K562 (cell line): ENCODE results near the gene INSM2.

Source experiments
- CTCF ChIP-seq, 3 experiments: IDR thresholded peaks in 2 of 3; conservative IDR thresholded peaks in 1 of 3; 2 replicates each; pipeline ENCODE4 v1.5.1; 2011 to 2012; ENCODE audit warnings: low read length in 3 of 3, mild to moderate bottlenecking in 3 of 3, control low read depth in 2 of 3, improper control_type of control experiment in 1 of 3, inconsistent platforms in 1 of 3, low read depth in 1 of 3, mixed read lengths in 1 of 3, moderate library complexity in 1 of 3; ENCODE audit not compliant: insufficient read depth in 2 of 3
- FOXA1 ChIP-seq: fragments of 450-650 bp; IDR thresholded peaks from 2 replicates; pipeline ENCODE4 v1.6.1; 2016; ENCODE audit warnings: mild to moderate bottlenecking, borderline replicate concordance
- MNT ChIP-seq, 2 experiments: fragments of 450-650 bp; conservative IDR thresholded peaks; 2 replicates each; pipeline ENCODE4 v1.6.1; 2017; ENCODE audit warnings: mild to moderate bottlenecking in 2 of 2, moderate library complexity in 2 of 2
- RFX5 ChIP-seq: IDR thresholded peaks from 2 replicates; pipeline ENCODE4 v1.6.1; 2011; ENCODE audit warnings: low read depth, mild to moderate bottlenecking, improper control_type of control experiment, low read length
- TEAD4 ChIP-seq, 2 experiments: sonication (generic) in 1 of 2; formaldehyde crosslinking in 1 of 2; IDR thresholded peaks; 2 replicates each; pipeline versions ENCODE4 v1.6.1 to v1.8.0; 2012 to 2022; ENCODE audit warnings: borderline replicate concordance in 1 of 2, inconsistent platforms in 1 of 2, low read length in 1 of 2, mild to moderate bottlenecking in 1 of 2, missing genetic modification reagents in 1 of 2
- USF2 ChIP-seq: sonication (generic); formaldehyde crosslinking; IDR thresholded peaks from 2 replicates; pipeline ENCODE4 v1.5.0; 2020; ENCODE audit warnings: missing genetic modification reagents

GRCh38 chr14:35495278-35495677 lies 38.7 kb upstream of the INSM2 start:
- TF ChIP-seq USF2, result no peak
- no peak for TF ChIP-seq MNT (conservative IDR thresholded peaks at IDR 0.05)
- no peak for TF ChIP-seq FOXA1
- no peak for TF ChIP-seq CTCF (IDR thresholded peaks at IDR 0.05 in 2 of 3, conservative IDR thresholded peaks at IDR 0.05 in 1 of 3; ENCODE audit: insufficient read depth in 2 of 3, low read depth in 1 of 3, low read length in 3 of 3)
- TF ChIP-seq TEAD4 (IDR thresholded peaks at IDR 0.05; ENCODE audit: low read length), result no peak
- TF ChIP-seq TEAD4 (CRISPR knock-in tag; IDR thresholded peaks at IDR 0.05; ENCODE audit: borderline replicate concordance), result no peak
- TF ChIP-seq RFX5, result no peak
